Natural killer cell (primary cell): ENCODE results near the gene EEIG1. TPM values are rescaled to one million over a fixed set of nuclear protein-coding genes. Genes with fewer than 3 reads are reported as not detected.

Source experiments
- ATAC-seq, 3 donors: fragments of 150-1000 bp in 2 of 3; fragments of 200-7000 bp in 1 of 3; cut with Tn5 transposase; 1 replicate in 1 of 3; 2 replicates in 2 of 3; pipeline ENCODE4 v1.10.0; 2021; ENCODE audit warnings: mild to moderate bottlenecking in 2 of 3, moderate library complexity in 2 of 3
- DNase-seq, 2 donors: peaks; one replicate each; pipeline versions ENCODE4 v3.0.0 to v3.0.0-alpha.2; 2013 to 2021; ENCODE audit warnings: mixed read lengths in 1 of 2
- H3K27ac ChIP-seq: one replicate; pipeline ENCODE4 v1.5.1; 2013; ENCODE audit warnings: mild to moderate bottlenecking, low read length
- H3K27me3 ChIP-seq: one replicate; pipeline ENCODE4 v1.6.1; 2013; ENCODE audit warnings: low read length; ENCODE audit not compliant: control insufficient read depth, insufficient read depth
- H3K36me3 ChIP-seq: one replicate; pipeline ENCODE4 v1.6.1; 2013; ENCODE audit warnings: low read length; ENCODE audit not compliant: control insufficient read depth, insufficient read depth
- H3K4me1 ChIP-seq: one replicate; pipeline ENCODE4 v1.6.1; 2013; ENCODE audit warnings: low read length; ENCODE audit not compliant: control insufficient read depth, insufficient read depth
- H3K4me3 ChIP-seq: one replicate; pipeline ENCODE4 v1.5.1; 2013; ENCODE audit warnings: low read length
- H3K9me3 ChIP-seq: one replicate; pipeline ENCODE4 v1.6.1; 2013; ENCODE audit warnings: low read length; ENCODE audit not compliant: control insufficient read depth, insufficient read depth
- H3K27ac Mint-ChIP-seq, 2 donors: one replicate each; pipeline ENCODE4 v1.8.0; 2022; ENCODE audit warnings: mild to moderate bottlenecking in 2 of 2, mixed read lengths in 2 of 2, moderate library complexity in 1 of 2
- H3K27me3 Mint-ChIP-seq, 2 donors: one replicate each; pipeline ENCODE4 v1.8.0; 2022; ENCODE audit warnings: low read depth in 2 of 2, mixed read lengths in 2 of 2
- H3K36me3 Mint-ChIP-seq: one replicate; pipeline ENCODE4 v1.8.0; 2022; ENCODE audit warnings: mixed read lengths
- H3K4me1 Mint-ChIP-seq, 2 donors: one replicate each; pipeline ENCODE4 v1.8.0; 2022; ENCODE audit warnings: mixed read lengths in 2 of 2
- H3K4me3 Mint-ChIP-seq: one replicate; pipeline ENCODE4 v1.8.0; 2022; ENCODE audit warnings: mild to moderate bottlenecking, moderate library complexity, mixed read lengths
- H3K9me3 Mint-ChIP-seq, 2 donors: one replicate each; pipeline ENCODE4 v1.8.0; 2022; ENCODE audit warnings: mixed read lengths in 2 of 2
- WGBS: methylation state at CpG from one replicate; pipeline ENCODE4 v1.1.7; 2013; ENCODE audit warnings: missing lambda C conversion rate; ENCODE audit not compliant: insufficient coverage; 5-methylcytosine and 5-hydroxymethylcytosine counted together
- intact Hi-C: fragments of 100-400 bp; cut with micrococcal nuclease; formaldehyde crosslinking; loops from one replicate; pipeline ENCODE4 v1.14.2; 2022
- total RNA-seq, 4 donors: library from RNA; stranded (reverse); fragments of 120-200 nt in 1 of 4; gene quantifications; one replicate each; pipeline versions ENCODE4 v1.2.3 to v1.2.4, GENCODE V29; 2013 to 2022
- TF ChIP-seq, protein P1 (sequence below): fragments of 200-600 bp; IDR thresholded peaks from one replicate; pipeline ENCODE4 v1.8.0; 2022; ENCODE audit warnings: antibody characterized with exemption

Gene EEIG1
- total RNA-seq, 3 donors from 2014 or later (not counting 1 experiment from before 2014, with no cell fraction given) = 10.3 to 36.0 (median 28.2) TPM

DNA sequence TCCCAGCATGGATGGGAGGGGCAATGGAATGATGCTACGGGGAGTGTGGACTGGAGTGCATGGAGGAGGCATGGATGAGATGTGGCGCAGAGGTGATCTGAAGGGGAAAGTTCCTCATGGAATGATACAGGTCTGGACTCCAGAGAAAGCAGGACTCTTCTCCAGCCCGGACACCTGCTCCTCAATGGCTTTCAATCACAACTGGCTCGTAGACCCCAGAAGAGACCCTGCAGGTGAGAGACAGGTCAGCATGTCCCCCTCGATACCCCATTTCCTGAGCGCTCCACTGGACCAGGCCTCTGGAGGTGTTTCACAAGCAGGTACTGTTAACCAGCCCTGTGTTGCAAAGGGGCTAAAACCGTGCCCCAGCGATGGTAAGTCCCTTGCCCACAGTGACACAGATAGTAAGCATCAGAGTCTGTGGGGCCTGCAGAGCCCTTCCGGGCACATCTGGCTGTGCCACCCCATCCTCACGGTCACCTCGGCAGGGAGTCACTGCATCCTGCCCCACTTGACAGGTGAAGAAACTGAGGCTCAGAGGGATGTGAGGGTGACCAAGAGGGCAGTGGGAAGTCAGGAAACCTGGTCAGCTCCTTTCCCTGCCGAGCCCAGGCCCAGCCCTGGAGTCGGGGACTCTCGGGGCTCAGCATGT lies 37.7 kb downstream of the EEIG1 start:
- H3K27me3 Mint-ChIP-seq = no peaks in the 10 kb centered on the region
- Histone ChIP-seq H3K27me3 (no peaks in the 10 kb centered on the region), H3K27ac (no peak overlapping the region), H3K4me1 (peaks cover 17% of the 10 kb centered on the region), H3K36me3 (peaks cover 28% of the 10 kb centered on the region), H3K9me3 (no peaks in the 10 kb centered on the region), H3K4me3 (no peak overlapping the region)
- no peak overlapping the region for H3K4me3 Mint-ChIP-seq
- TF ChIP-seq, protein P1, sequence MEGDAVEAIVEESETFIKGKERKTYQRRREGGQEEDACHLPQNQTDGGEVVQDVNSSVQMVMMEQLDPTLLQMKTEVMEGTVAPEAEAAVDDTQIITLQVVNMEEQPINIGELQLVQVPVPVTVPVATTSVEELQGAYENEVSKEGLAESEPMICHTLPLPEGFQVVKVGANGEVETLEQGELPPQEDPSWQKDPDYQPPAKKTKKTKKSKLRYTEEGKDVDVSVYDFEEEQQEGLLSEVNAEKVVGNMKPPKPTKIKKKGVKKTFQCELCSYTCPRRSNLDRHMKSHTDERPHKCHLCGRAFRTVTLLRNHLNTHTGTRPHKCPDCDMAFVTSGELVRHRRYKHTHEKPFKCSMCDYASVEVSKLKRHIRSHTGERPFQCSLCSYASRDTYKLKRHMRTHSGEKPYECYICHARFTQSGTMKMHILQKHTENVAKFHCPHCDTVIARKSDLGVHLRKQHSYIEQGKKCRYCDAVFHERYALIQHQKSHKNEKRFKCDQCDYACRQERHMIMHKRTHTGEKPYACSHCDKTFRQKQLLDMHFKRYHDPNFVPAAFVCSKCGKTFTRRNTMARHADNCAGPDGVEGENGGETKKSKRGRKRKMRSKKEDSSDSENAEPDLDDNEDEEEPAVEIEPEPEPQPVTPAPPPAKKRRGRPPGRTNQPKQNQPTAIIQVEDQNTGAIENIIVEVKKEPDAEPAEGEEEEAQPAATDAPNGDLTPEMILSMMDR = no peak
- H3K9me3 Mint-ChIP-seq = no peaks in the 10 kb centered on the region
- intact Hi-C loops = loop anchor here (1.0 to 5.0 kb wide), 2 partner anchors 92 to 174 kb away; no protein-coding TSS in a partner anchor
- ATAC-seq = no peak
- peaks cover 0 to 14% of the 10 kb centered on the region in 2 donors for H3K4me1 Mint-ChIP-seq
- DNase-seq = no peak
- H3K27ac Mint-ChIP-seq = peak overlapping the region in 1 of 2 donors; percentile 22
- WGBS = 77% methylated on average over 14 of the region's 14 CpGs
- no peaks in the 10 kb centered on the region for H3K36me3 Mint-ChIP-seq

- H3K9me3 ChIP-seq = no peaks in the 10 kb centered on the region
- H3K4me1 Mint-ChIP-seq = peaks cover 6 to 20% of the 10 kb centered on the region in 2 donors
- ATAC-seq (peak; percentile 73 to 81 (median 75)), DNase-seq (peak; percentile 45 to 75)
- H3K4me3 ChIP-seq = no peak overlapping the region
- H3K4me3 Mint-ChIP-seq = no peak overlapping the region
- 73% methylated on average over 17 of the region's 18 CpGs for WGBS
- peak overlapping the region in 1 of 2 donors; percentile 22 for H3K27ac Mint-ChIP-seq
- peaks cover 23% of the 10 kb centered on the region for H3K4me1 ChIP-seq
- no peaks in the 10 kb centered on the region for H3K27me3 ChIP-seq
- H3K27me3 Mint-ChIP-seq = no peaks in the 10 kb centered on the region
- no peak overlapping the region for H3K27ac ChIP-seq
- no peaks in the 10 kb centered on the region for H3K9me3 Mint-ChIP-seq
- intact Hi-C loops = loop anchor here (1.0 to 5.0 kb wide), 2 partner anchors 93 to 175 kb away; no protein-coding TSS in a partner anchor
- H3K36me3 Mint-ChIP-seq = no peaks in the 10 kb centered on the region
- peaks cover 28% of the 10 kb centered on the region for H3K36me3 ChIP-seq
- TF ChIP-seq, protein P1 = peak; percentile 86
Measured at GRCh38 chr9:127942216-127943010, 38.4 kb downstream of the EEIG1 start.

DNA sequence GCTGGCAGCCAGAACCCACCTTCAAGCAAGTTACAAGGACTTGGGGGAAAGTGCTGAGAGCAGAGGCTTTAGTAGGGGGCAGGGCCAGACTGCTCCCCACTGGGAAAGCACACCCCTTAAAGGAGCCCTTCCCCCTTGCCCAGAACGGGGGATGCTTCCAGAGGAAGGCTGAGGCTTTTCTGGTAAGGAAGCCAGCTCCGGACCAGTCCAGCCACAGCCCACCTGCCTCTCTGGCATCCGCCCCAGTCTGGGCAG lies 38.9 kb downstream of the EEIG1 start:
- TF ChIP-seq, protein P1 = no peak
- intact Hi-C loops = loop anchor here (5.0 kb wide), 1 partner anchor 175 kb away; no protein-coding TSS in a partner anchor
- no peak for DNase-seq
- Histone ChIP-seq H3K4me3 (no peak overlapping the region), H3K9me3 (no peaks in the 10 kb centered on the region), H3K27ac (no peak overlapping the region), H3K4me1 (peaks cover 29% of the 10 kb centered on the region), H3K27me3 (no peaks in the 10 kb centered on the region), H3K36me3 (peaks cover 28% of the 10 kb centered on the region)
- Mint-ChIP-seq H3K4me3 (no peak overlapping the region), H3K27me3 (no peaks in the 10 kb centered on the region), H3K9me3 (no peaks in the 10 kb centered on the region), H3K4me1 (peaks cover 11 to 25% of the 10 kb centered on the region in 2 donors), H3K36me3 (no peaks in the 10 kb centered on the region), H3K27ac (no peak overlapping the region)
- no peak for ATAC-seq
- WGBS = 92% methylated on average over 3 of the region's 3 CpGs
